Neural cell (in vitro differentiated cells): ENCODE data around the gene KRTAP10-1. TPM values are rescaled to one million over a fixed set of nuclear protein-coding genes. Genes with fewer than 3 reads are reported as not detected.

Source experiments
- H2AFZ ChIP-seq: fragments of 200-600, 300-800 bp; sonication (generic), shearing (Covaris generic); 2 replicates; pipeline ENCODE4 v1.6.0; 2014; ENCODE audit warnings: low read depth, mild to moderate bottlenecking, antibody characterized with exemption, low read length, moderate library complexity
- H3F3A ChIP-seq: fragments of 200-600 bp; shearing (Covaris generic); 2 replicates; pipeline ENCODE4 v1.6.1; 2016; ENCODE audit warnings: mild to moderate bottlenecking, moderate library complexity, mixed read lengths, antibody characterized with exemption, low read length; ENCODE audit not compliant: insufficient read depth, poor library complexity, severe bottlenecking
- H3K27ac ChIP-seq: fragments of 200-600, 300-800 bp; sonication (generic), shearing (Covaris generic); 2 replicates; pipeline ENCODE4 v1.5.1; 2014; ENCODE audit warnings: mild to moderate bottlenecking, low read length, moderate library complexity
- H3K27me3 ChIP-seq: fragments of 300-800, 200-600 bp; sonication (generic), shearing (Covaris generic); 2 replicates; pipeline ENCODE4 v1.6.0; 2014; ENCODE audit warnings: mild to moderate bottlenecking, low read depth, low read length, moderate library complexity; ENCODE audit not compliant: insufficient read depth
- H3K36me3 ChIP-seq: fragments of 300-800, 200-600 bp; sonication (generic), shearing (Covaris generic); 2 replicates; pipeline ENCODE4 v1.5.1; 2014; ENCODE audit warnings: mild to moderate bottlenecking, antibody characterized with exemption, low read length, moderate library complexity; ENCODE audit not compliant: insufficient read depth
- H3K4me2 ChIP-seq: fragments of 300-800, 200-600 bp; sonication (generic), shearing (Covaris generic); 2 replicates; pipeline ENCODE4 v1.6.0; 2014; ENCODE audit warnings: mild to moderate bottlenecking, low read length
- H3K4me3 ChIP-seq: fragments of 300-800, 200-600 bp; sonication (generic), shearing (Covaris generic); 2 replicates; pipeline ENCODE4 v1.5.1; 2014; ENCODE audit warnings: mild to moderate bottlenecking, low read length, moderate library complexity
- H3K79me2 ChIP-seq: fragments of 200-600 bp; shearing (Covaris generic); replicated peaks from 2 replicates; pipeline ENCODE4 v1.6.0; 2014; ENCODE audit warnings: mild to moderate bottlenecking, low read length, moderate library complexity; ENCODE audit not compliant: insufficient read depth
- H3K9ac ChIP-seq: fragments of 300-800, 200-600 bp; sonication (generic), shearing (Covaris generic); 2 replicates; pipeline ENCODE4 v1.6.1; 2016; ENCODE audit warnings: mild to moderate bottlenecking, low read length, mixed read lengths
- H3K9me2 ChIP-seq: fragments of 200-600 bp; shearing (Covaris generic); 2 replicates; pipeline ENCODE4 v1.6.1; 2016; ENCODE audit warnings: mild to moderate bottlenecking, low read length, mixed read lengths; ENCODE audit not compliant: insufficient read depth
- H3K9me3 ChIP-seq: fragments of 200-600, 300-800 bp; sonication (generic), shearing (Covaris generic); 2 replicates; pipeline ENCODE4 v1.6.1; 2016; ENCODE audit warnings: mild to moderate bottlenecking, mixed run types, low read length, moderate library complexity, mixed read lengths
- H4K20me1 ChIP-seq: fragments of 200-600 bp; shearing (Covaris generic); 2 replicates; pipeline ENCODE4 v1.6.1; 2016; ENCODE audit warnings: mild to moderate bottlenecking, mixed run types; ENCODE audit not compliant: insufficient read depth
- CTCF ChIP-seq: fragments of 450-650 bp; IDR thresholded peaks from 2 replicates; pipeline ENCODE4 v1.5.1; 2014; ENCODE audit warnings: antibody characterized with exemption, mild to moderate bottlenecking, moderate library complexity; ENCODE audit not compliant: poor library complexity, severe bottlenecking
- EP300 ChIP-seq: fragments of 450-650 bp; conservative IDR thresholded peaks from 2 replicates; pipeline ENCODE4 v1.6.1; 2014; ENCODE audit warnings: antibody characterized with exemption, mild to moderate bottlenecking, moderate library complexity; ENCODE audit not compliant: poor library complexity, severe bottlenecking
- EZH2 ChIP-seq: fragments of 200-600, 300-800 bp; shearing (Covaris generic), sonication (generic); IDR thresholded peaks from 2 replicates; pipeline ENCODE4 v1.6.1; 2014; ENCODE audit warnings: antibody characterized with exemption, low read length, borderline replicate concordance, mild to moderate bottlenecking; ENCODE audit not compliant: insufficient read depth, poor library complexity, severe bottlenecking
- MXI1 ChIP-seq: fragments of 450-650 bp; conservative IDR thresholded peaks from 2 replicates; pipeline ENCODE4 v1.6.1; 2014; ENCODE audit warnings: antibody characterized with exemption, mild to moderate bottlenecking; ENCODE audit not compliant: poor library complexity, severe bottlenecking
- POLR2AphosphoS5 ChIP-seq: IDR thresholded peaks from 2 replicates; pipeline ENCODE4 v1.6.1; 2012
- RAD21 ChIP-seq: fragments of 450-650 bp; conservative IDR thresholded peaks from 2 replicates; pipeline ENCODE4 v1.6.1; 2014; ENCODE audit warnings: antibody characterized with exemption, mild to moderate bottlenecking, moderate library complexity
- REST ChIP-seq: IDR thresholded peaks from 2 replicates; pipeline ENCODE4 v1.6.1; 2012; ENCODE audit warnings: borderline replicate concordance
- SMC3 ChIP-seq: fragments of 450-650 bp; conservative IDR thresholded peaks from 2 replicates; pipeline ENCODE4 v1.6.1; 2014; ENCODE audit warnings: antibody characterized with exemption, mild to moderate bottlenecking, moderate library complexity; ENCODE audit not compliant: poor library complexity
- TAF1 ChIP-seq: IDR thresholded peaks from 2 replicates; pipeline ENCODE4 v1.6.1; 2012; ENCODE audit warnings: low read depth
- polyA plus RNA-seq: library from polyadenylated mRNA; depleted of rRNA; stranded (reverse); fragments of >200 nt; gene quantifications from 2 replicates; pipeline ENCODE4 v1.2.3, GENCODE V29; 2014

The KRTAP10-1 gene
- polyA plus RNA-seq, 1 donor from 2014 or later = not detected

DNA sequence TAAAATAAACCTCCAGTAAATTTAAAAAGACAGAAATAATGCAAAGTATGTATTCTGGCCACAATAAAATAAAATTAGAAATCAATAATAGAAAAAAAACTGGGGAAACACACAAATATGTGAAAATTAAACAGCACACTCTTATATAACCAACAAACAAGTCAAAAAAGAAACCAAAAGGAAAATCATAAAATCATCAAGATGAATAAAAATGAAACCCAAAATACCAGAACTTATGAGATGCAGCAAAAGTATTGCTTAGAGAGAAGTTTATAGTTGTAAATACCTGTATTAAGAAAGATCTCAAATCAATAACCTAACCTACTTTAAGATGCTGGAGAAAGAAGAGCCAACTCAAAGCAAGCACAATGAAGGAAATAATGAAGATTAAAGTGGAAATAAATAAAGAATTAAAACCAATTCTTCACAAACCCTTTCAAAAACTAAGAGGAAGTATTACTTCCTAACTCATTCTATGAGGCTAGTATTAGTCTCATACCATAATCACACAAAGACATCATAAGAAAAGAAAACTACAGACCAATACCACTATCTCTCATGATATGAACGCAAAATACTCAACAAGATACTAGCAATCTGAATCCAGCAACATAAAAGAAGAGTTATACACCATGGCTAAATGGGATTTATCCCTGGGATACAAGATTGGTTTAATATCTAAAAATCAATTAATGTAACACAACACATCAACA, 25.0 kb upstream of the KRTAP10-1 start:
- TF ChIP-seq MXI1 (no peak), CTCF (no peak), SMC3 (no peak), EP300 (no peak), REST (no peak), POLR2AphosphoS5 (no peak), TAF1 (no peak), RAD21 (no peak), EZH2 (no peak)
- Histone ChIP-seq H3K27me3 (no peaks in the 10 kb centered on the region), H3K4me2 (no peak overlapping the region), H3K79me2 (no peaks in the 10 kb centered on the region), H4K20me1 (no peaks in the 10 kb centered on the region), H3F3A (no peaks in the 10 kb centered on the region), H2AFZ (no peak overlapping the region), H3K4me3 (no peak overlapping the region), H3K9ac (no peak overlapping the region), H3K27ac (no peak overlapping the region), H3K36me3 (no peaks in the 10 kb centered on the region), H3K9me2 (no peaks in the 10 kb centered on the region), H3K9me3 (no peaks in the 10 kb centered on the region)

DNA sequence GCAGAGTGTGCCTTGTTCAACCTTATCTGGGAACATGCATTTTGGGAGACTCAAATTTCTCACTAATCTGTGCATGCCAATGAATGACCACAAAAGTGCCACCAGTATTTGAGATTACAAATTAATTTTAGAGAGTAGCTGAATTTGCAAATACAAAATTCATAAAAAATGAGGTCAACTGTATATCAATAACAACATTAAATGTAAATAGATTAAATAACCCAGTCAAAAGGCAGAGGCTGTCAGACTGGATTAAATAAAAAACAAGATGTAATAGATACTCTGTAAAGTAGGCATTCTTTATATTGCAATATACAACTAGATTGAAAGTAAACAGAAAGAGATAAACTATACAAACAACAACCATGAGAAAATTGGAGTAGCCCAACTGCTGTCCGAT, 24.1 kb upstream of the KRTAP10-1 start:
- Histone ChIP-seq H3K4me2 (no peak overlapping the region), H3K36me3 (no peaks in the 10 kb centered on the region), H3F3A (no peaks in the 10 kb centered on the region), H3K9me2 (no peaks in the 10 kb centered on the region), H4K20me1 (no peaks in the 10 kb centered on the region), H3K9ac (no peak overlapping the region), H3K27ac (no peak overlapping the region), H3K4me3 (no peak overlapping the region), H3K79me2 (no peaks in the 10 kb centered on the region), H2AFZ (no peak overlapping the region), H3K27me3 (no peaks in the 10 kb centered on the region), H3K9me3 (no peaks in the 10 kb centered on the region)
- no peak for TF ChIP-seq CTCF
- TF ChIP-seq SMC3 = no peak
- TF ChIP-seq EZH2 = no peak
- TF ChIP-seq EP300 = no peak
- TF ChIP-seq REST = no peak
- TF ChIP-seq RAD21 = no peak
- no peak for TF ChIP-seq TAF1
- TF ChIP-seq MXI1 = no peak
